ENCODE results near the gene EP400. TPM values are rescaled to one million over a fixed set of nuclear protein-coding genes. Genes with fewer than 3 reads are reported as not detected.
A peak's percentile ranks its signal among the peaks of the same experiment; 100 is the strongest.

EP400 gene
- 66.2 and 66.5 TPM in 2 replicates for total RNA-seq

GRCh38 chr12:131949431-131950181, at the start of gene EP400:
Gene EP400, plus strand, starts transcription at chr12:131949942. Its CDS starts 10,678 bp downstream, at chr12:131960620.
- Mint-ChIP-seq H3K36me3 (ENCODE audit: low read depth) (peaks cover 13% of the 10 kb centered on the region), H3K9me3 (no peaks in the 10 kb centered on the region), H3K4me1 (peaks cover 26% of the 10 kb centered on the region), H3K4me3 (peak within 1 kb of the TSS; percentile 87), H3K27me3 (no peaks in the 10 kb centered on the region), H3K27ac (peak within 1 kb of the TSS; percentile 92)
- intact Hi-C loops (cut with micrococcal nuclease): loop anchor here (1.0 to 10.0 kb wide), 5 partner anchors 20 to 1075 kb away; partner anchors contain the start of genes PUS1 and RAN
- peak; percentile 98 for DNase-seq

- Mint-ChIP-seq H3K27ac (no peak overlapping the region), H3K36me3 (ENCODE audit: low read depth) (no peaks in the 10 kb centered on the region), H3K4me3 (no peak overlapping the region), H3K4me1 (peaks cover 6% of the 10 kb centered on the region), H3K27me3 (no peaks in the 10 kb centered on the region), H3K9me3 (no peaks in the 10 kb centered on the region)
- DNase-seq: no peak
- intact Hi-C loops (cut with micrococcal nuclease): no loop called here
Observed at GRCh38 chr12:131900397-131900796, 49.3 kb upstream of the EP400 start.

- Mint-ChIP-seq H3K4me3 (no peak overlapping the region), H3K4me1 (peaks cover 5% of the 10 kb centered on the region), H3K27me3 (no peaks in the 10 kb centered on the region), H3K27ac (no peak overlapping the region), H3K9me3 (no peaks in the 10 kb centered on the region), H3K36me3 (ENCODE audit: low read depth) (no peaks in the 10 kb centered on the region)
- no peak for DNase-seq
- intact Hi-C loops (cut with micrococcal nuclease): no loop called here
Observed at GRCh38 chr12:131901431-131902331, 48.1 kb upstream of the EP400 start.

GRCh38 chr12:131902332-131903241, 47.2 kb upstream of the EP400 start:
- Mint-ChIP-seq H3K4me1 (peaks cover 5% of the 10 kb centered on the region), H3K27ac (no peak overlapping the region), H3K36me3 (ENCODE audit: low read depth) (no peaks in the 10 kb centered on the region), H3K27me3 (no peaks in the 10 kb centered on the region), H3K4me3 (no peak overlapping the region), H3K9me3 (no peaks in the 10 kb centered on the region)
- no peak for DNase-seq
- intact Hi-C loops (cut with micrococcal nuclease): no loop called here

GRCh38 chr12:131903270-131904255, 46.2 kb upstream of the EP400 start:
- Mint-ChIP-seq H3K4me1 (peaks cover 5% of the 10 kb centered on the region), H3K4me3 (no peak overlapping the region), H3K9me3 (no peaks in the 10 kb centered on the region), H3K27ac (no peak overlapping the region), H3K36me3 (ENCODE audit: low read depth) (no peaks in the 10 kb centered on the region), H3K27me3 (no peaks in the 10 kb centered on the region)
- intact Hi-C loops (cut with micrococcal nuclease): no loop called here
- DNase-seq: no peak

- Mint-ChIP-seq H3K27me3 (no peaks in the 10 kb centered on the region), H3K4me1 (peaks cover 5% of the 10 kb centered on the region), H3K27ac (no peak overlapping the region), H3K4me3 (no peak overlapping the region), H3K9me3 (no peaks in the 10 kb centered on the region), H3K36me3 (ENCODE audit: low read depth) (peaks cover 3% of the 10 kb centered on the region)
- DNase-seq: no peak
- intact Hi-C loops (cut with micrococcal nuclease): no loop called here
Observed at GRCh38 chr12:131904346-131904745, 45.4 kb upstream of the EP400 start.

- Mint-ChIP-seq H3K27me3 (no peaks in the 10 kb centered on the region), H3K27ac (no peak overlapping the region), H3K4me3 (no peak overlapping the region), H3K4me1 (peaks cover 5% of the 10 kb centered on the region), H3K9me3 (no peaks in the 10 kb centered on the region), H3K36me3 (ENCODE audit: low read depth) (peaks cover 3% of the 10 kb centered on the region)
- intact Hi-C loops (cut with micrococcal nuclease): no loop called here
- no peak for DNase-seq
Observed at GRCh38 chr12:131905081-131905629, 44.6 kb upstream of the EP400 start.

GRCh38 chr12:131905630-131906091, 44.1 kb upstream of the EP400 start:
- H3K4me1 Mint-ChIP-seq: peaks cover 5% of the 10 kb centered on the region
- H3K4me3 Mint-ChIP-seq: no peak overlapping the region
- no peak overlapping the region for H3K27ac Mint-ChIP-seq
- no peak for DNase-seq
- intact Hi-C loops (cut with micrococcal nuclease): no loop called here
- peaks cover 3% of the 10 kb centered on the region for H3K36me3 Mint-ChIP-seq (ENCODE audit: low read depth)
- no peaks in the 10 kb centered on the region for H3K9me3 Mint-ChIP-seq
- H3K27me3 Mint-ChIP-seq: no peaks in the 10 kb centered on the region

- no peak overlapping the region for H3K27ac Mint-ChIP-seq
- H3K9me3 Mint-ChIP-seq: no peaks in the 10 kb centered on the region
- H3K4me3 Mint-ChIP-seq: no peak overlapping the region
- H3K36me3 Mint-ChIP-seq (ENCODE audit: low read depth): peaks cover 3% of the 10 kb centered on the region
- intact Hi-C loops (cut with micrococcal nuclease): no loop called here
- H3K27me3 Mint-ChIP-seq: no peaks in the 10 kb centered on the region
- peaks cover 5% of the 10 kb centered on the region for H3K4me1 Mint-ChIP-seq
- no peak for DNase-seq
Observed at GRCh38 chr12:131907379-131908091, 42.2 kb upstream of the EP400 start.

- Mint-ChIP-seq H3K27me3 (no peaks in the 10 kb centered on the region), H3K36me3 (ENCODE audit: low read depth) (peaks cover 3% of the 10 kb centered on the region), H3K4me3 (no peak overlapping the region), H3K4me1 (peaks cover 5% of the 10 kb centered on the region), H3K9me3 (no peaks in the 10 kb centered on the region), H3K27ac (no peak overlapping the region)
- DNase-seq: no peak
- intact Hi-C loops (cut with micrococcal nuclease): no loop called here
Observed at GRCh38 chr12:131908092-131909080, 41.4 kb upstream of the EP400 start.

All from activated CD4-positive, alpha-beta T cell treated with anti-CD3 and anti-CD28 coated beads, Interleukin-2, amount 10 ng/mL, durations not matched to agents 24 days and 14 days (primary cell).